GM12872 (cell line): Measurements from ENCODE around the gene HAS3.
A peak's percentile ranks its signal among the peaks of the same experiment; 100 is the strongest.

Experiments used
- CTCF ChIP-seq: IDR thresholded peaks from 3 replicates; pipeline ENCODE4 v1.5.1; 2011; ENCODE audit warnings: low read depth, mild to moderate bottlenecking, low read length, moderate library complexity; ENCODE audit not compliant: insufficient read depth

The HAS3 gene

GRCh38 chr16:69145658-69146057 lies 40.2 kb downstream of the HAS3 start:
- no peak for TF ChIP-seq CTCF

- TF ChIP-seq CTCF: peak; percentile 74
These were observed 44.9 kb downstream of the HAS3 start for GRCh38 chr16:69150146-69150865.

GRCh38 chr16:69157196-69157595 lies 51.7 kb downstream of the HAS3 start:
- no peak for TF ChIP-seq CTCF

GRCh38 chr16:69160192-69160591 lies 54.7 kb downstream of the HAS3 start:
- TF ChIP-seq CTCF: no peak

GRCh38 chr16:69165584-69165983 lies 60.1 kb downstream of the HAS3 start:
- TF ChIP-seq CTCF: no peak

GRCh38 chr16:69166221-69166833 lies 60.9 kb downstream of the HAS3 start:
- no peak for TF ChIP-seq CTCF

- TF ChIP-seq CTCF: no peak
These were observed 61.8 kb downstream of the HAS3 start for GRCh38 chr16:69166946-69167930.
